B cell (primary cell): ENCODE results near the gene FAM168A. TPM values are rescaled to one million over a fixed set of nuclear protein-coding genes. Genes with fewer than 3 reads are reported as not detected.
A peak's percentile ranks its signal among the peaks of the same experiment; 100 is the strongest.

ENCODE experiments used
- ATAC-seq: fragments of 200-7000 bp; cut with Tn5 transposase; one replicate; pipeline ENCODE4 v1.10.0; 2021; ENCODE audit warnings: low read depth, mild to moderate bottlenecking, moderate number of reproducible peaks, moderate library complexity
- CTCF ChIA-PET: fragments of 350-600 bp; sonication (Branson Sonifier 250); formaldehyde crosslinking; loops from one replicate; lab custom pipeline; 2021; ENCODE audit warnings: antibody characterized with exemption, inconsistent platforms; lab: Charles Lee
- POLR2A ChIA-PET: fragments of 350-600 bp; sonication (Branson Sonifier 250); formaldehyde crosslinking; loops from one replicate; lab custom pipeline; 2021; ENCODE audit warnings: antibody characterized with exemption; lab: Charles Lee
- DNase-seq: peaks from one replicate; pipeline ENCODE4 v3.0.0; 2013
- H2AFZ ChIP-seq: 2 replicates; pipeline ENCODE4 v1.6.1; 2012; ENCODE audit warnings: mild to moderate bottlenecking, low read depth, low read length; ENCODE audit not compliant: insufficient read depth, poor library complexity, severe bottlenecking
- H3K27ac ChIP-seq, 2 donors: 1 replicate in 1 of 2; 2 replicates in 1 of 2; pipeline ENCODE4 v1.5.1; 2012 to 2013; ENCODE audit warnings: low read length in 2 of 2, mild to moderate bottlenecking in 2 of 2, moderate library complexity in 1 of 2
- H3K27me3 ChIP-seq, 4 experiments: fragments of 200-600 bp in 1 of 4; sonication (generic) in 1 of 4; replicated peaks in 1 of 4; 1 replicate in 2 of 4; 2 replicates in 2 of 4; pipeline versions ENCODE4 v1.6.1 to v1.7.0; 2013 to 2016; ENCODE audit warnings: low read length in 3 of 4, mild to moderate bottlenecking in 2 of 4, mixed read lengths in 1 of 4, moderate library complexity in 1 of 4; ENCODE audit not compliant: insufficient read depth in 4 of 4, control insufficient read depth in 3 of 4; ENCODE audit errors: control extremely low read depth in 1 of 4
- H3K36me3 ChIP-seq, 2 experiments: replicated peaks in 1 of 2; 1 replicate in 1 of 2; 2 replicates in 1 of 2; pipeline versions ENCODE4 v1.6.1 to v1.7.1; 2013; ENCODE audit warnings: low read length in 1 of 2; ENCODE audit not compliant: insufficient read depth in 2 of 2, control insufficient read depth in 1 of 2; ENCODE audit errors: control extremely low read depth in 1 of 2, extremely low read depth in 1 of 2
- H3K4me1 ChIP-seq, 2 donors: fragments of 200-600 bp in 1 of 2; sonication (generic) in 1 of 2; 1 replicate in 1 of 2; 2 replicates in 1 of 2; pipeline versions ENCODE4 v1.5.1 to v1.6.1; 2013 to 2017; ENCODE audit warnings: low read length in 2 of 2; ENCODE audit not compliant: control insufficient read depth in 2 of 2, insufficient read depth in 2 of 2
- H3K4me2 ChIP-seq: replicated peaks from 2 replicates; pipeline ENCODE3; 2012; ENCODE audit warnings: mild to moderate bottlenecking, low read depth, low read length; ENCODE audit not compliant: poor library complexity, severe bottlenecking
- H3K4me3 ChIP-seq, 5 experiments: fragments of 200-600 bp in 1 of 5; sonication (generic) in 1 of 5; 1 replicate in 3 of 5; 2 replicates in 2 of 5; pipeline versions ENCODE4 v1.5.1 to v1.7.0; 2011 to 2016; ENCODE audit warnings: low read length in 4 of 5, mild to moderate bottlenecking in 4 of 5, low read depth in 2 of 5, control low read depth in 1 of 5, moderate library complexity in 1 of 5; ENCODE audit not compliant: insufficient read depth in 1 of 5; ENCODE audit errors: control extremely low read depth in 1 of 5, extremely low read depth in 1 of 5
- H3K79me2 ChIP-seq: fragments of 200-600 bp; sonication (generic); one replicate; pipeline ENCODE4 v1.6.0; 2016; ENCODE audit warnings: low read length; ENCODE audit not compliant: control insufficient read depth, insufficient read depth
- H3K9ac ChIP-seq: fragments of 200-600 bp; sonication (generic); 2 replicates; pipeline ENCODE4 v1.6.1; 2017; ENCODE audit warnings: mild to moderate bottlenecking, low read length, moderate library complexity
- H3K9me3 ChIP-seq, 3 donors: one replicate each; pipeline versions ENCODE4 v1.6.1 to v1.7.1; 2013; ENCODE audit warnings: low read length in 2 of 3; ENCODE audit not compliant: control insufficient read depth in 2 of 3, insufficient read depth in 1 of 3; ENCODE audit errors: control extremely low read depth in 1 of 3
- H4K20me1 ChIP-seq: 2 replicates; pipeline ENCODE4 v1.6.0; 2012; ENCODE audit warnings: mild to moderate bottlenecking, low read length; ENCODE audit not compliant: insufficient read depth, control insufficient read depth, poor library complexity, severe bottlenecking
- H3K27ac Mint-ChIP-seq: one replicate; pipeline ENCODE4 v1.8.0; 2021; ENCODE audit warnings: mixed read lengths
- H3K27me3 Mint-ChIP-seq: one replicate; pipeline ENCODE4 v1.8.0; 2021; ENCODE audit warnings: mixed read lengths
- H3K4me1 Mint-ChIP-seq: one replicate; pipeline ENCODE4 v1.8.0; 2021; ENCODE audit warnings: mixed read lengths
- H3K4me3 Mint-ChIP-seq: one replicate; pipeline ENCODE4 v1.8.0; 2021; ENCODE audit warnings: mixed read lengths
- H3K9me3 Mint-ChIP-seq: one replicate; pipeline ENCODE4 v1.8.0; 2022; ENCODE audit warnings: mixed read lengths; ENCODE audit not compliant: insufficient read depth
- CTCF ChIP-seq: fragments of 200-600 bp; IDR thresholded peaks from one replicate; pipeline ENCODE4 v1.8.0; 2022; ENCODE audit warnings: antibody characterized with exemption, mild to moderate bottlenecking
- EZH2 ChIP-seq: IDR thresholded peaks from 2 replicates; pipeline ENCODE4 v1.6.1; 2012; ENCODE audit warnings: borderline replicate concordance, low read depth, mild to moderate bottlenecking, moderate library complexity, low read length; ENCODE audit not compliant: insufficient read depth, poor library complexity, severe bottlenecking
- WGBS: methylation state at CpG from one replicate; pipeline ENCODE4 v1.1.5; 2013; ENCODE audit warnings: missing lambda C conversion rate; ENCODE audit not compliant: insufficient coverage; 5-methylcytosine and 5-hydroxymethylcytosine counted together
- intact Hi-C: fragments of 100-400 bp; cut with micrococcal nuclease; formaldehyde crosslinking; loops from one replicate; pipeline ENCODE4 v1.10.0; 2022
- polyA plus RNA-seq: library from polyadenylated mRNA; depleted of rRNA; stranded (reverse); fragments of >200 nt; gene quantifications from 2 replicates; pipeline ENCODE4 v1.2.3, GENCODE V29; 2012
- total RNA-seq, 2 donors: library from RNA; stranded (reverse); fragments of 120-200 nt in 1 of 2; gene quantifications; 1 replicate in 1 of 2; 2 replicates in 1 of 2; pipeline versions ENCODE4 v1.2.3 to v1.2.4, GENCODE V29; 2013 to 2022

The FAM168A gene
- total and polyA plus RNA-seq, 2 donors (not counting 1 experiment from before 2014, with no cell fraction given) = 11.0 to 26.8 TPM

- no peak overlapping the region for H2AFZ ChIP-seq
- POLR2A ChIA-PET = interaction anchor here (0.5 to 0.6 kb wide), 3 partner anchors 9 to 188 kb away, joined by 4 to 8 read pairs (median 6); no protein-coding TSS in a partner anchor
- H3K4me1 ChIP-seq = peaks cover 3 to 9% of the 10 kb centered on the region in 2 donors
- no peaks in the 10 kb centered on the region for H3K27me3 ChIP-seq
- no peaks in the 10 kb centered on the region for H3K9me3 Mint-ChIP-seq
- peaks cover 9% of the 10 kb centered on the region for H3K4me1 Mint-ChIP-seq
- 98% methylated on average over 7 of the region's 8 CpGs for WGBS
- H3K79me2 ChIP-seq = peaks cover 15% of the 10 kb centered on the region
- H3K4me2 ChIP-seq = no peak overlapping the region
- CTCF ChIA-PET = interaction anchor here (1.1 to 9.4 kb wide), 4 partner anchors 37 to 264 kb away, joined by 3 to 102 read pairs (median 12); no protein-coding TSS in a partner anchor
- no peaks in the 10 kb centered on the region for H3K9me3 ChIP-seq
- peak overlapping the region; percentile 71 for H3K27ac Mint-ChIP-seq
- H3K4me3 ChIP-seq = no peak overlapping the region
- H3K36me3 ChIP-seq = peaks cover 0 to 68% of the 10 kb centered on the region in 2 experiments
- no peak overlapping the region for H3K9ac ChIP-seq
- H3K27ac ChIP-seq = no peak overlapping the region
- peaks cover 36% of the 10 kb centered on the region for H4K20me1 ChIP-seq
- no peak overlapping the region for H3K4me3 Mint-ChIP-seq
- no peaks in the 10 kb centered on the region for H3K27me3 Mint-ChIP-seq
- DNase-seq (no peak), ATAC-seq (no peak)
- TF ChIP-seq CTCF = no peak
- no peak for TF ChIP-seq EZH2
- intact Hi-C loops = no loop called here
These were observed 200.3 kb downstream of the FAM168A start for GRCh38 chr11:73397468-73398131.

- Histone ChIP-seq H3K4me2 (no peak overlapping the region), H4K20me1 (peaks cover 43% of the 10 kb centered on the region), H2AFZ (no peak overlapping the region), H3K79me2 (peaks cover 19% of the 10 kb centered on the region), H3K9ac (no peak overlapping the region), H3K9me3 (no peaks in the 10 kb centered on the region), H3K4me3 (no peak overlapping the region), H3K27ac (no peak overlapping the region), H3K4me1 (peaks cover 3 to 13% of the 10 kb centered on the region in 2 donors), H3K36me3 (peaks cover 0 to 74% of the 10 kb centered on the region in 2 experiments), H3K27me3 (no peaks in the 10 kb centered on the region)
- no peak overlapping the region for H3K4me3 Mint-ChIP-seq
- H3K4me1 Mint-ChIP-seq = peaks cover 15% of the 10 kb centered on the region
- no peaks in the 10 kb centered on the region for H3K27me3 Mint-ChIP-seq
- intact Hi-C loops = no loop called here
- peak overlapping the region; percentile 72 for H3K27ac Mint-ChIP-seq
- CTCF ChIA-PET = interaction anchor here (1.4 to 9.4 kb wide), 6 partner anchors 37 to 264 kb away, joined by 5 to 102 read pairs (median 8); no protein-coding TSS in a partner anchor
- H3K9me3 Mint-ChIP-seq = no peaks in the 10 kb centered on the region
- DNase-seq = no peak
- ATAC-seq = no peak
- POLR2A ChIA-PET = interaction anchor here (0.5 to 0.6 kb wide), 3 partner anchors 9 to 189 kb away, joined by 4 to 8 read pairs (median 6); no protein-coding TSS in a partner anchor
- 95% methylated on average over 6 of the region's 7 CpGs for WGBS
- TF ChIP-seq CTCF (no peak), EZH2 (no peak)
These were observed 200.9 kb downstream of the FAM168A start for GRCh38 chr11:73396985-73397384.
